ENCODE results near the gene SNAPC4. TPM values are rescaled to one million over a fixed set of nuclear protein-coding genes. Genes with fewer than 3 reads are reported as not detected.
"Not testable (repeated sequence)": the region's sequence is repeated elsewhere in the genome, so short reads cannot be mapped to it uniquely, and the experiment has no call there.

Gene SNAPC4
- total RNA-seq, 1 donor from 2014 or later: 13.5 TPM

DNA sequence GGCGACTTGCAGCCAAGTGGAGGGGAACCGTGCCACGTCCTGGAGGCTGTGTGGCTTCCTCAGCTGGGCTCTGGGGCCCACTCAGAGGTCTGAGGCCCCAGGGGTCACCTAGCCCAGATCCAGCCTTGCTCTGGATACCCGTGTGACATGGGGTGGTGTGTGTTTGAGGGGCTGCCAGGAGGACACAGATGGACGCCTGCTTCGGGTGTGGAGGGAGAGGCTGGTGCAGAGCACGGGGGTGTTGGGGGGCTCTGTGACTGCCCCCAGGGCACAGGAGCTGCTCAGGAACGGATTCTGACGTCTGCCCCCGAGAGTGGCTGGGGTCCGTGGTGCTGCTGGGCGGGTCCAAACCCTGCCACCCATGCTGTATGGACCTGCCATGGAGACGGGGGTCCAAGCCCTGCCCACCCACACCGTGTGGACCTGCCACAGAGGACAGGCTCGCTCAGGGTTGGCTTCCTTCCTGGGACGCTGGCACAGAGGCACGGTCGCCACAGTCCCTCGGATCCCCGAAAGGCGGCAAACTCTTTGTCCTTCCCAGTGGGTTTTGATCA is 29.2 kb upstream of the SNAPC4 start:
- DNase-seq (ENCODE audit: low spot score): no peak
- Mint-ChIP-seq H3K4me1 (ENCODE audit: unreplicated experiment) (no peaks in the 10 kb centered on the region), H3K36me3 (ENCODE audit: low read depth, unreplicated experiment) (peaks cover 13% of the 10 kb centered on the region), H3K27ac (ENCODE audit: unreplicated experiment) (no peak overlapping the region), H3K4me3 (ENCODE audit: unreplicated experiment) (no peak overlapping the region), H3K27me3 (ENCODE audit: unreplicated experiment) (peaks cover 6% of the 10 kb centered on the region), H3K9me3 (ENCODE audit: unreplicated experiment) (no peaks in the 10 kb centered on the region)
- TF ChIP-seq, protein P1, sequence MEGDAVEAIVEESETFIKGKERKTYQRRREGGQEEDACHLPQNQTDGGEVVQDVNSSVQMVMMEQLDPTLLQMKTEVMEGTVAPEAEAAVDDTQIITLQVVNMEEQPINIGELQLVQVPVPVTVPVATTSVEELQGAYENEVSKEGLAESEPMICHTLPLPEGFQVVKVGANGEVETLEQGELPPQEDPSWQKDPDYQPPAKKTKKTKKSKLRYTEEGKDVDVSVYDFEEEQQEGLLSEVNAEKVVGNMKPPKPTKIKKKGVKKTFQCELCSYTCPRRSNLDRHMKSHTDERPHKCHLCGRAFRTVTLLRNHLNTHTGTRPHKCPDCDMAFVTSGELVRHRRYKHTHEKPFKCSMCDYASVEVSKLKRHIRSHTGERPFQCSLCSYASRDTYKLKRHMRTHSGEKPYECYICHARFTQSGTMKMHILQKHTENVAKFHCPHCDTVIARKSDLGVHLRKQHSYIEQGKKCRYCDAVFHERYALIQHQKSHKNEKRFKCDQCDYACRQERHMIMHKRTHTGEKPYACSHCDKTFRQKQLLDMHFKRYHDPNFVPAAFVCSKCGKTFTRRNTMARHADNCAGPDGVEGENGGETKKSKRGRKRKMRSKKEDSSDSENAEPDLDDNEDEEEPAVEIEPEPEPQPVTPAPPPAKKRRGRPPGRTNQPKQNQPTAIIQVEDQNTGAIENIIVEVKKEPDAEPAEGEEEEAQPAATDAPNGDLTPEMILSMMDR (IDR thresholded peaks at IDR 0.05; ENCODE audit: unreplicated experiment): no peak

DNA sequence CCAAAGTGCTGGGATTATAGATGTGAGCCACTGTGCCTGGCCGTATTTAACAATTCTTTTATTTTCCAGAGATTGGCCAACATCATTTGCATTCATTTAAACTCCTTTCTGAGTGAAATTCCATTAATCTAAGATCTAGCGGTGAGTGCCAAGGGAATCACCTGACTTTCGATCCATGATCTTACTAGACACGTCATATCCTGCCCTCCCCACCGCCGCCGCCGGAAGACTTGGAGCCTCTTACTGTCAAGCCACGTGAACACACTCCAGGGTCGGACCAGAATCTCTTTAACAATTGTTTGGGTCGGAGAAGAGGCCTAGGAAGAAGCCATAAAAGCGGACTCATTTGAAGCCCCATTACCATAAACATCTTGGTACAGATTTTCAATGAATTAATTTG is 26.8 kb upstream of the SNAPC4 start:
- peaks cover 6% of the 10 kb centered on the region for H3K27me3 Mint-ChIP-seq (ENCODE audit: unreplicated experiment)
- no peaks in the 10 kb centered on the region for H3K4me1 Mint-ChIP-seq (ENCODE audit: unreplicated experiment)
- peaks cover 19% of the 10 kb centered on the region for H3K36me3 Mint-ChIP-seq (ENCODE audit: low read depth, unreplicated experiment)
- no peak for DNase-seq (ENCODE audit: low spot score)
- TF ChIP-seq, protein P1 (IDR thresholded peaks at IDR 0.05; ENCODE audit: unreplicated experiment): no peak
- no peaks in the 10 kb centered on the region for H3K9me3 Mint-ChIP-seq (ENCODE audit: unreplicated experiment)
- no peak overlapping the region for H3K27ac Mint-ChIP-seq (ENCODE audit: unreplicated experiment)
- H3K4me3 Mint-ChIP-seq (ENCODE audit: unreplicated experiment): no peak overlapping the region

DNA sequence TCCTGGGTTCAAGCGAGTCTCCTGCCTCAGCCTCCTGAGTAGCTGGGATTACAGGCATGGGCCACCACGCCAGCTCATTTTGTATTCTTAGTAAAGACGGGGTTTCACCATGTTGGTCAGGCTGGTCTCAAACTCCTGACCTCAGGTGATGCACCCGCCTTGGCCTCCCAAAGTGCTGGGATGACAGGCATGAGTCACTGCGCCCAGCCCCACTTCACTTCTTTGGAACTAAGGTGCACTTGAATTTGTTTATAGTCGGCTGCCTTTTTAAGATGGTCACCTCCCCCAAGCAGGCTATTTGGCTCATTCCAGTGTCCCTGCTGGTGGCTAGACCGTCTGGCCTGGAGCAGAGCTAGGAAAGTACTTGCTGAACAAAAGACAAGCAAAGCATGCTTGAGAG is 25.4 kb upstream of the SNAPC4 start:
- not testable (repeated sequence) for H3K4me3 Mint-ChIP-seq (ENCODE audit: unreplicated experiment); H3K27me3 Mint-ChIP-seq (ENCODE audit: unreplicated experiment); H3K4me1 Mint-ChIP-seq (ENCODE audit: unreplicated experiment); H3K27ac Mint-ChIP-seq (ENCODE audit: unreplicated experiment); H3K9me3 Mint-ChIP-seq (ENCODE audit: unreplicated experiment); DNase-seq (ENCODE audit: low spot score)
- peaks cover 21% of the 10 kb centered on the region for H3K36me3 Mint-ChIP-seq (ENCODE audit: low read depth, unreplicated experiment)

DNA sequence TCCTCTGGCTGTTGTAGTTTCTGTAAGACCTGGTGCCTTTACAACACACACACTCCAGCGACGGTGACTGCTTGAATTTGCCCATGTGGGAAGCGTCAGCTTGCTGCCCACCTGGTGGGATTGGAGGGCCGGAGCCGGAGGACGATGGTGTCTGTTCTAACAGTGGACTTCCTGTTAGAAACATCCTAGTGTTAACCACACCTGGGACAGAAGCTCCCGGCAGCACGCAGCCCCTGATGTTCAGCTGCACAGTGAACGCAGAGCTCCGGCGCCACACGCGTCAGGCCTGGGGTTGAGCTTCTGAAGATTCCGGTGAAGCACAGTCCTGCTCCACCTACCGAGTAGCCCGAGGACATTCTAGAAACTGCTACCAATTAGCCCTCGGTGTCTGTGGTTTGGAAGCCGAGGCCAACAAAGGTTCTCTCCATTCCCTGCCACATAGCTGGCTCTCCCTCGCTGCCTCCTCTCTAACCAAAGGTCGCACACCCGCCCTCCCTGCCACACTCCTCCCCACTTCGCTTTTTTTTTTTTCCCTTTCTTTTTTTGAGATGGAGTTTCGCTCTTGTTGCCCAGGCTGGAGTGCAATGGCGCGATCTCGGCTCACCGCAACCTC is 24.9 kb upstream of the SNAPC4 start:
- Mint-ChIP-seq H3K27ac (ENCODE audit: unreplicated experiment) (no peak overlapping the region), H3K4me1 (ENCODE audit: unreplicated experiment) (no peaks in the 10 kb centered on the region), H3K9me3 (ENCODE audit: unreplicated experiment) (no peaks in the 10 kb centered on the region), H3K4me3 (ENCODE audit: unreplicated experiment) (no peak overlapping the region), H3K27me3 (ENCODE audit: unreplicated experiment) (peaks cover 6% of the 10 kb centered on the region), H3K36me3 (ENCODE audit: low read depth, unreplicated experiment) (peaks cover 17% of the 10 kb centered on the region)
- TF ChIP-seq, protein P1 (IDR thresholded peaks at IDR 0.05; ENCODE audit: unreplicated experiment): no peak
- DNase-seq (ENCODE audit: low spot score): no peak

DNA sequence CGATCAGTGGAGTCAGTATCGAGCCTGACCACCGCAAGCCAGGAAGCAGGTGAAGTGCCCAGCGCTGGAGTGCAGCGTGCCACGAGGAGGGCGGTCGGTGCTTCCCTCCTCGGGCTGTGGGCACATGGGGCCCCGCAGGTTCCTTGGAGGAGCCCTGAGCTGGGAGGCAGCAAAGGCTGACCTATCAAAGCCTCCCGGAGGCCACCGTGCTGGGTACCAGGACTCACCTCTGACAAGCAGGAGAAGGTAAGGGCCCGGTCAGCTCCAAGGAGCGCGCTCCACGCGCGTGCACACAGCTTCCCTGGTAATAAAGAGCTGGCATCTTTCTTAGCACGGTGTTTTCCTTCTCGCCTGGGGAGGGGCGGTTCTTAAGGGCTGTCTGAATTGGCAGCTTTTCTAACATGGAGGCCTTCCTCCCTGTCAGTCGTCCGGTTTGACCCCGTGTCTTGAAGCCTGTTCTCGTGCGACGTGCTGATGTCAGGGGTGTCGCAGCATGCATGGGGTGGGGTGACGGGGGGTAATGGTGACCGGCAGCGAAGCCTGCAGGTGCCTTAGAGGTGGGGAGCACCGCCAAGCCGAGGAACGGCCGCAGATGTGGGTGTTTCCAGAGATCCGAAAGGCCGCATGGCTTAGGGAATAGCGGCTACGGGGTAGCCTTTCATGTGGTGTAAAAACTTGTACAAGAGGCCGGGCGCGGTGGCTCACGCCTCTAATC is 23.6 kb upstream of the SNAPC4 start:
- TF ChIP-seq, protein P1 (IDR thresholded peaks at IDR 0.05; ENCODE audit: unreplicated experiment): no peak
- peaks cover 3% of the 10 kb centered on the region for H3K27me3 Mint-ChIP-seq (ENCODE audit: unreplicated experiment)
- H3K27ac Mint-ChIP-seq (ENCODE audit: unreplicated experiment): no peak overlapping the region
- no peak overlapping the region for H3K4me3 Mint-ChIP-seq (ENCODE audit: unreplicated experiment)
- H3K4me1 Mint-ChIP-seq (ENCODE audit: unreplicated experiment): no peaks in the 10 kb centered on the region
- H3K9me3 Mint-ChIP-seq (ENCODE audit: unreplicated experiment): no peaks in the 10 kb centered on the region
- DNase-seq (ENCODE audit: low spot score): no peak
- peaks cover 18% of the 10 kb centered on the region for H3K36me3 Mint-ChIP-seq (ENCODE audit: low read depth, unreplicated experiment)

All from endothelial cell (in vitro differentiated cells).